H9 (cell line): ENCODE measurements around the gene DCUN1D2. TPM values are rescaled to one million over a fixed set of nuclear protein-coding genes. Genes with fewer than 3 reads are reported as not detected.

Source experiments
- DNase-seq: peaks from one replicate; pipeline ENCODE4 v3.0.0-alpha.2; 2017
- H2AFZ ChIP-seq: one replicate; pipeline ENCODE4 v1.6.1; 2013; ENCODE audit warnings: mild to moderate bottlenecking, low read length, control low read depth, moderate library complexity
- H2AK5ac ChIP-seq: 2 replicates; pipeline ENCODE4 v1.6.1; 2013; ENCODE audit warnings: low read length, control low read depth, mixed read lengths; ENCODE audit not compliant: insufficient read length
- H2BK120ac ChIP-seq: one replicate; pipeline ENCODE4 v1.6.1; 2013; ENCODE audit warnings: low read depth, mild to moderate bottlenecking, low read length, control low read depth, inconsistent platforms; ENCODE audit not compliant: poor library complexity, severe bottlenecking
- H2BK12ac ChIP-seq: 2 replicates; pipeline ENCODE4 v1.6.1; 2013; ENCODE audit warnings: low read length, control low read depth, mixed read lengths, low read depth; ENCODE audit not compliant: insufficient read length
- H2BK15ac ChIP-seq: 2 replicates; pipeline ENCODE4 v1.6.1; 2013; ENCODE audit warnings: low read depth, low read length, control low read depth
- H2BK20ac ChIP-seq: one replicate; pipeline ENCODE4 v1.6.1; 2013; ENCODE audit warnings: low read depth, mild to moderate bottlenecking, low read length, control low read depth, inconsistent platforms; ENCODE audit not compliant: poor library complexity, severe bottlenecking
- H2BK5ac ChIP-seq: 2 replicates; pipeline ENCODE4 v1.6.1; 2013; ENCODE audit warnings: low read length, control low read depth, mixed read lengths; ENCODE audit not compliant: insufficient read length
- H3K14ac ChIP-seq: 2 replicates; pipeline ENCODE4 v1.6.1; 2013; ENCODE audit warnings: low read length, control low read depth; ENCODE audit not compliant: insufficient read depth
- H3K18ac ChIP-seq: 2 replicates; pipeline ENCODE4 v1.6.1; 2013; ENCODE audit warnings: low read depth, mild to moderate bottlenecking, mixed read lengths, low read length, control low read depth; ENCODE audit not compliant: insufficient read length
- H3K23ac ChIP-seq: 2 replicates; pipeline ENCODE4 v1.6.1; 2013; ENCODE audit warnings: low read length, control low read depth, mixed read lengths, low read depth; ENCODE audit not compliant: insufficient read length
- H3K23me2 ChIP-seq: 2 replicates; pipeline ENCODE4 v1.6.1; 2013; ENCODE audit warnings: low read depth, mild to moderate bottlenecking, mixed read lengths, low read length, control low read depth; ENCODE audit not compliant: insufficient read length, poor library complexity, severe bottlenecking
- H3K27ac ChIP-seq: 2 replicates; pipeline ENCODE4 v1.5.1; 2013; ENCODE audit warnings: low read length, control low read depth, mixed read lengths, low read depth; ENCODE audit not compliant: insufficient read length
- H3K27me3 ChIP-seq: 2 replicates; pipeline ENCODE4 v1.6.1; 2013; ENCODE audit warnings: low read length, control low read depth, inconsistent platforms; ENCODE audit not compliant: insufficient read depth
- H3K4ac ChIP-seq: 2 replicates; pipeline ENCODE4 v1.6.1; 2013; ENCODE audit warnings: low read depth, mild to moderate bottlenecking, control low read depth, inconsistent platforms, low read length, moderate library complexity
- H3K4me1 ChIP-seq: 2 replicates; pipeline ENCODE4 v1.6.1; 2013; ENCODE audit warnings: low read length, control low read depth, inconsistent platforms; ENCODE audit not compliant: insufficient read depth
- H3K4me2 ChIP-seq: 2 replicates; pipeline ENCODE4 v1.6.1; 2013; ENCODE audit warnings: low read length, control low read depth, mixed read lengths; ENCODE audit not compliant: insufficient read length, insufficient read depth
- H3K56ac ChIP-seq: 2 replicates; pipeline ENCODE4 v1.6.1; 2013; ENCODE audit warnings: low read depth, mild to moderate bottlenecking, mixed read lengths, low read length, control low read depth; ENCODE audit not compliant: insufficient read length
- H3K79me1 ChIP-seq: 2 replicates; pipeline ENCODE4 v1.6.1; 2013; ENCODE audit warnings: low read depth, mild to moderate bottlenecking, moderate library complexity, low read length, control low read depth, inconsistent platforms; ENCODE audit not compliant: insufficient read depth, poor library complexity, severe bottlenecking
- H3K79me2 ChIP-seq: 2 replicates; pipeline ENCODE4 v1.6.1; 2013; ENCODE audit warnings: low read length, control low read depth, inconsistent platforms; ENCODE audit not compliant: insufficient read depth
- H3K9ac ChIP-seq: 2 replicates; pipeline ENCODE4 v1.6.1; 2013; ENCODE audit warnings: low read length, control low read depth, mixed read lengths; ENCODE audit not compliant: insufficient read length; ENCODE audit errors: extremely low read depth
- H3K9me3 ChIP-seq: one replicate; pipeline ENCODE4 v1.6.1; 2013; ENCODE audit warnings: low read depth, low read length, inconsistent platforms; ENCODE audit not compliant: control insufficient read depth
- H3T11ph ChIP-seq: one replicate; pipeline ENCODE4 v1.6.1; 2013; ENCODE audit warnings: mild to moderate bottlenecking, low read length, control low read depth, inconsistent platforms
- H4K20me1 ChIP-seq: one replicate; pipeline ENCODE4 v1.6.1; 2013; ENCODE audit not compliant: control insufficient read depth, insufficient read length, insufficient read depth
- H4K5ac ChIP-seq: 2 replicates; pipeline ENCODE4 v1.6.1; 2013; ENCODE audit warnings: low read depth, mild to moderate bottlenecking, mixed read lengths, low read length, control low read depth; ENCODE audit not compliant: insufficient read length
- H4K8ac ChIP-seq: replicated peaks from 2 replicates; pipeline ENCODE4 v1.6.1; 2013; ENCODE audit warnings: low read length, control low read depth, mixed read lengths, low read depth; ENCODE audit not compliant: insufficient read length
- H4K91ac ChIP-seq: 2 replicates; pipeline ENCODE4 v1.6.1; 2013; ENCODE audit warnings: low read depth, mild to moderate bottlenecking, moderate library complexity, mixed read lengths, low read length, control low read depth; ENCODE audit not compliant: insufficient read length
- H3K27ac Mint-ChIP-seq, 3 experiments: 2 replicates in 2 of 3; 3 replicates in 1 of 3; pipeline ENCODE4 v1.8.0; 2020 to 2021; ENCODE audit warnings: mixed read lengths in 3 of 3, mild to moderate bottlenecking in 1 of 3, moderate library complexity in 1 of 3
- H3K27me3 Mint-ChIP-seq: 2 replicates; pipeline ENCODE4 v1.8.0; 2021; ENCODE audit warnings: low read depth, mild to moderate bottlenecking, moderate library complexity, mixed read lengths
- H3K36me3 Mint-ChIP-seq, 3 experiments: 2 replicates in 2 of 3; 3 replicates in 1 of 3; pipeline ENCODE4 v1.8.0; 2020 to 2021; ENCODE audit warnings: low read depth in 3 of 3, mixed read lengths in 3 of 3; ENCODE audit not compliant: insufficient read depth in 1 of 3
- H3K4me1 Mint-ChIP-seq, 2 experiments: 2 replicates each; pipeline ENCODE4 v1.8.0; 2020; ENCODE audit warnings: mixed read lengths in 2 of 2
- H3K4me3 Mint-ChIP-seq, 2 experiments: 2 replicates in 1 of 2; 3 replicates in 1 of 2; pipeline ENCODE4 v1.8.0; 2020 to 2021; ENCODE audit warnings: mild to moderate bottlenecking in 2 of 2, mixed read lengths in 2 of 2, moderate library complexity in 1 of 2
- H3K9me3 Mint-ChIP-seq, 2 experiments: 2 replicates in 1 of 2; 3 replicates in 1 of 2; pipeline ENCODE4 v1.8.0; 2020; ENCODE audit warnings: mild to moderate bottlenecking in 2 of 2, mixed read lengths in 2 of 2, moderate library complexity in 1 of 2
- WGBS: extraction: QIAGEN DNeasy Blood & Tissue Kit; methylation state at CpG from one replicate; pipeline ENCODE4 v1.1.7; 2013; ENCODE audit warnings: missing lambda C conversion rate, low lambda C conversion rate, mixed read lengths; ENCODE audit not compliant: insufficient read length; ENCODE audit errors: extremely low coverage; 5-methylcytosine and 5-hydroxymethylcytosine counted together
- total RNA-seq: library from RNA; stranded (reverse); gene quantifications from 2 replicates; pipeline ENCODE4 v1.2.1, GENCODE V29; 2021
- TF ChIP-seq, protein P1 (sequence below): fragments of 200-600 bp; sonication (generic); conservative IDR thresholded peaks from 3 replicates; pipeline ENCODE4 v1.8.0; 2021; ENCODE audit warnings: antibody characterized with exemption, mild to moderate bottlenecking

DCUN1D2 gene
- total RNA-seq, 1 experiment from 2014 or later: 36.8 TPM

DNA sequence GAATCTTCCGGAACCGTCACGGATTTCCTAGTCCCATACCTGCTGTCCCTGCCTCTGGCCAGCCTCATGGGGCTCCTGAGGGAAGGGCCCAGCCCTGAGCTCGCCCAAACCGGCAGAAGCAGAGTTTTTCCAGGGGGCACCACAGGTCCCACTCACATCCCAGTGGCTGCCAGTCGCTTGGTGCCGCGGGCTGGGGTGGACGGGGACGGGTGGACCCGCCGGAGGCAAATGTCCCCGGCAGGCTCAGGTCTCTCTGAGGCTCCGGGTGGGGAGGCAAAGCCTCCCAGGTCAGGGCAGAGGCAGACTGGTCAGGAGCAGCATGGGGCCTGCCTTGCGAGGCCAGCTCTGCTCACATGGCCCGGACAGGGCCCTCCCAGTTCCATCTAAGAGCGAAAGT is 62.0 kb downstream of the DCUN1D2 start:
- Histone ChIP-seq H4K20me1 (no peaks in the 10 kb centered on the region), H4K91ac (no peak overlapping the region), H2BK15ac (no peak overlapping the region), H3K4me1 (no peaks in the 10 kb centered on the region), H2AFZ (no peak overlapping the region), H2BK12ac (no peak overlapping the region), H3K23ac (no peak overlapping the region), H3K27ac (no peak overlapping the region), H3K23me2 (no peaks in the 10 kb centered on the region), H4K5ac (no peak overlapping the region), H4K8ac (no peak overlapping the region), H3T11ph (no peak overlapping the region), H3K79me2 (no peaks in the 10 kb centered on the region), H2BK5ac (no peak overlapping the region), H3K4me2 (no peak overlapping the region), H3K79me1 (no peaks in the 10 kb centered on the region), H2BK120ac (no peak overlapping the region), H3K18ac (no peak overlapping the region), H3K9ac (no peak overlapping the region), H3K9me3 (no peaks in the 10 kb centered on the region), H2BK20ac (no peak overlapping the region), H3K14ac (no peak overlapping the region), H3K4ac (no peak overlapping the region), H2AK5ac (no peak overlapping the region), H3K56ac (no peak overlapping the region), H3K27me3 (no peaks in the 10 kb centered on the region)
- H3K27me3 Mint-ChIP-seq: no peaks in the 10 kb centered on the region
- peaks cover 0 to 4% (median 0%) of the 10 kb centered on the region in 3 experiments; a peak in 1 of 7 replicates for H3K36me3 Mint-ChIP-seq
- no peak for DNase-seq
- no peak overlapping the region for H3K4me3 Mint-ChIP-seq
- H3K27ac Mint-ChIP-seq: peak overlapping the region in 2 of 3 experiments; percentile 19 to 97; a peak in 3 of 7 replicates
- WGBS: no CpG with 5 or more reads among the region's 17 CpGs
- H3K9me3 Mint-ChIP-seq: no peaks in the 10 kb centered on the region
- TF ChIP-seq, protein P1, sequence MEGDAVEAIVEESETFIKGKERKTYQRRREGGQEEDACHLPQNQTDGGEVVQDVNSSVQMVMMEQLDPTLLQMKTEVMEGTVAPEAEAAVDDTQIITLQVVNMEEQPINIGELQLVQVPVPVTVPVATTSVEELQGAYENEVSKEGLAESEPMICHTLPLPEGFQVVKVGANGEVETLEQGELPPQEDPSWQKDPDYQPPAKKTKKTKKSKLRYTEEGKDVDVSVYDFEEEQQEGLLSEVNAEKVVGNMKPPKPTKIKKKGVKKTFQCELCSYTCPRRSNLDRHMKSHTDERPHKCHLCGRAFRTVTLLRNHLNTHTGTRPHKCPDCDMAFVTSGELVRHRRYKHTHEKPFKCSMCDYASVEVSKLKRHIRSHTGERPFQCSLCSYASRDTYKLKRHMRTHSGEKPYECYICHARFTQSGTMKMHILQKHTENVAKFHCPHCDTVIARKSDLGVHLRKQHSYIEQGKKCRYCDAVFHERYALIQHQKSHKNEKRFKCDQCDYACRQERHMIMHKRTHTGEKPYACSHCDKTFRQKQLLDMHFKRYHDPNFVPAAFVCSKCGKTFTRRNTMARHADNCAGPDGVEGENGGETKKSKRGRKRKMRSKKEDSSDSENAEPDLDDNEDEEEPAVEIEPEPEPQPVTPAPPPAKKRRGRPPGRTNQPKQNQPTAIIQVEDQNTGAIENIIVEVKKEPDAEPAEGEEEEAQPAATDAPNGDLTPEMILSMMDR: no peak
- H3K4me1 Mint-ChIP-seq: peaks cover 0 to 5% of the 10 kb centered on the region in 2 experiments; a peak in 2 of 4 replicates
